22Rv1 (cell line): ENCODE results near the gene FOXO3.

Source experiments
- CTCF ChIP-seq: fragments of 450-650 bp; IDR thresholded peaks from 2 replicates; pipeline ENCODE4 v1.5.1; 2017; ENCODE audit warnings: mild to moderate bottlenecking
- ZFX ChIP-seq: fragments of 450-650 bp; IDR thresholded peaks from 2 replicates; pipeline ENCODE4 v1.6.1; 2017; ENCODE audit warnings: antibody characterized with exemption, borderline replicate concordance

- TF ChIP-seq CTCF (no peak), ZFX (no peak)
Observed at GRCh38 chr6:108570517-108570916, 9.8 kb downstream of the FOXO3 start.
